Thymus (tissue), 11 donors: Measurements from ENCODE around the gene DSCAM. TPM values are rescaled to one million over a fixed set of nuclear protein-coding genes. Genes with fewer than 3 reads are reported as not detected.

Source experiments
- DNase-seq, 9 donors: peaks; one replicate each; pipeline ENCODE4 v3.0.0-alpha.2; 2013; ENCODE audit warnings: low spot score in 9 of 9, low read depth in 6 of 9, missing footprints in 1 of 9
- H3K27ac ChIP-seq, 2 donors: one replicate each; pipeline ENCODE4 v1.5.1; 2013; ENCODE audit warnings: control low read depth in 1 of 2, low read depth in 1 of 2, low read length in 1 of 2, mild to moderate bottlenecking in 1 of 2, moderate library complexity in 1 of 2
- H3K27me3 ChIP-seq, 2 donors: one replicate each; pipeline ENCODE4 v1.5.1; 2013; ENCODE audit warnings: low read length in 1 of 2; ENCODE audit not compliant: control insufficient read depth in 2 of 2, insufficient read depth in 1 of 2
- H3K36me3 ChIP-seq, 2 donors: one replicate each; pipeline ENCODE4 v1.5.1; 2013; ENCODE audit warnings: low read length in 1 of 2, mild to moderate bottlenecking in 1 of 2, moderate library complexity in 1 of 2; ENCODE audit not compliant: control insufficient read depth in 2 of 2, insufficient read depth in 2 of 2
- H3K4me1 ChIP-seq, 2 donors: one replicate each; pipeline ENCODE4 v1.5.1; 2013; ENCODE audit warnings: low read length in 2 of 2; ENCODE audit not compliant: control insufficient read depth in 2 of 2, insufficient read depth in 2 of 2
- H3K4me3 ChIP-seq, 2 donors: one replicate each; pipeline ENCODE4 v1.5.1; 2013; ENCODE audit warnings: low read length in 2 of 2, control low read depth in 1 of 2, mild to moderate bottlenecking in 1 of 2
- H3K9me3 ChIP-seq, 2 donors: one replicate each; pipeline ENCODE4 v1.5.1; 2013; ENCODE audit warnings: low read length in 1 of 2, mild to moderate bottlenecking in 1 of 2; ENCODE audit not compliant: control insufficient read depth in 2 of 2, insufficient read depth in 1 of 2
- WGBS: extraction: QIAGEN DNeasy Blood & Tissue Kit; methylation state at CpG from one replicate; pipeline ENCODE4 v1.1.7; 2013; 5-methylcytosine and 5-hydroxymethylcytosine counted together
- polyA plus RNA-seq: library from polyadenylated mRNA; stranded (reverse); fragments of 200-250 nt; gene quantifications from one replicate; pipeline ENCODE4 v1.2.3, GENCODE V29; 2013
- total RNA-seq: library from RNA; stranded (reverse); fragments of 120-200 nt; gene quantifications from one replicate; pipeline ENCODE4 v1.2.4, GENCODE V29; 2013
- donor health status: healthy.

DSCAM gene
- total and polyA plus RNA-seq, 2 donors, result 0.02 to 0.05 TPM

- 46% methylated on average over 5 of the region's 5 CpGs for WGBS
- Histone ChIP-seq H3K36me3 (no peaks in the 10 kb centered on the region), H3K27me3 (no peaks in the 10 kb centered on the region), H3K27ac (no peak overlapping the region), H3K4me3 (no peak overlapping the region), H3K9me3 (no peaks in the 10 kb centered on the region), H3K4me1 (no peaks in the 10 kb centered on the region)
- DNase-seq, result no peak
These were observed 158.7 kb downstream of the DSCAM start for GRCh38 chr21:40688106-40688864.

- no peaks in the 10 kb centered on the region for H3K4me1 ChIP-seq
- no peaks in the 10 kb centered on the region for H3K36me3 ChIP-seq
- no peak overlapping the region for H3K4me3 ChIP-seq
- H3K27ac ChIP-seq, result no peak overlapping the region
- DNase-seq, result no peak
- H3K9me3 ChIP-seq, result peaks cover 0 to 4% of the 10 kb centered on the region in 2 donors
- no peaks in the 10 kb centered on the region for H3K27me3 ChIP-seq
- WGBS, result 83% methylated on average over 4 of the region's 4 CpGs
These were observed 159.3 kb downstream of the DSCAM start for GRCh38 chr21:40687625-40688024.

GRCh38 chr21:40686526-40686925 is 160.4 kb downstream of the DSCAM start:
- DNase-seq, result no peak
- 96% methylated on average over 5 of the region's 5 CpGs for WGBS
- no peak overlapping the region for H3K27ac ChIP-seq
- H3K4me1 ChIP-seq, result no peaks in the 10 kb centered on the region
- H3K9me3 ChIP-seq, result peaks cover 0 to 4% of the 10 kb centered on the region in 2 donors
- H3K4me3 ChIP-seq, result no peak overlapping the region
- H3K36me3 ChIP-seq, result no peaks in the 10 kb centered on the region
- no peaks in the 10 kb centered on the region for H3K27me3 ChIP-seq

- Histone ChIP-seq H3K27me3 (no peaks in the 10 kb centered on the region), H3K27ac (no peak overlapping the region), H3K4me1 (no peaks in the 10 kb centered on the region), H3K36me3 (no peaks in the 10 kb centered on the region), H3K9me3 (peaks cover 0 to 4% of the 10 kb centered on the region in 2 donors), H3K4me3 (no peak overlapping the region)
- DNase-seq, result no peak
- WGBS, result 95% methylated on average over 3 of the region's 3 CpGs
These were observed 161.8 kb downstream of the DSCAM start for GRCh38 chr21:40685141-40685540.

GRCh38 chr21:40684726-40685125 is 162.2 kb downstream of the DSCAM start:
- Histone ChIP-seq H3K27me3 (no peaks in the 10 kb centered on the region), H3K36me3 (no peaks in the 10 kb centered on the region), H3K27ac (no peak overlapping the region), H3K9me3 (peaks cover 0 to 4% of the 10 kb centered on the region in 2 donors), H3K4me3 (no peak overlapping the region), H3K4me1 (no peaks in the 10 kb centered on the region)
- DNase-seq, result no peak
- 95% methylated on average over 2 of the region's 2 CpGs for WGBS

GRCh38 chr21:40683349-40683748 is 163.6 kb downstream of the DSCAM start:
- H3K9me3 ChIP-seq, result peaks cover 0 to 4% of the 10 kb centered on the region in 2 donors
- H3K36me3 ChIP-seq, result no peaks in the 10 kb centered on the region
- no peaks in the 10 kb centered on the region for H3K27me3 ChIP-seq
- H3K4me1 ChIP-seq, result no peaks in the 10 kb centered on the region
- no peak for DNase-seq
- H3K27ac ChIP-seq, result no peak overlapping the region
- 94% methylated on average over 5 of the region's 5 CpGs for WGBS
- no peak overlapping the region for H3K4me3 ChIP-seq

GRCh38 chr21:40681164-40681859 is 165.6 kb downstream of the DSCAM start:
- no peak for DNase-seq
- H3K27ac ChIP-seq, result no peak overlapping the region
- peaks cover 0 to 4% of the 10 kb centered on the region in 2 donors for H3K9me3 ChIP-seq
- H3K4me1 ChIP-seq, result no peaks in the 10 kb centered on the region
- no peaks in the 10 kb centered on the region for H3K27me3 ChIP-seq
- no peak overlapping the region for H3K4me3 ChIP-seq
- no peaks in the 10 kb centered on the region for H3K36me3 ChIP-seq
- 89% methylated on average over 9 of the region's 9 CpGs for WGBS

- Histone ChIP-seq H3K4me1 (no peaks in the 10 kb centered on the region), H3K9me3 (peaks cover 0 to 4% of the 10 kb centered on the region in 2 donors), H3K4me3 (no peak overlapping the region), H3K36me3 (no peaks in the 10 kb centered on the region), H3K27me3 (no peaks in the 10 kb centered on the region), H3K27ac (no peak overlapping the region)
- DNase-seq, result no peak
- 93% methylated on average over 1 of the region's 1 CpG for WGBS
These were observed 166.6 kb downstream of the DSCAM start for GRCh38 chr21:40680311-40680710.

- Histone ChIP-seq H3K4me3 (no peak overlapping the region), H3K4me1 (no peaks in the 10 kb centered on the region), H3K9me3 (peaks cover 0 to 4% of the 10 kb centered on the region in 2 donors), H3K27me3 (no peaks in the 10 kb centered on the region), H3K36me3 (no peaks in the 10 kb centered on the region), H3K27ac (no peak overlapping the region)
- 91% methylated on average over 8 of the region's 8 CpGs for WGBS
- no peak for DNase-seq
These were observed 168.2 kb downstream of the DSCAM start for GRCh38 chr21:40678681-40679284.
